WTC11 (cell line): ENCODE measurements around the gene CRYBA1. TPM values are rescaled to one million over a fixed set of nuclear protein-coding genes. Genes with fewer than 3 reads are reported as not detected.
A peak's percentile ranks its signal among the peaks of the same experiment; 100 is the strongest.

Experiments
- ATAC-seq: fragments of 200-7000 bp; cut with Tn5 transposase; 2 replicates; pipeline ENCODE4 v1.10.0; 2021; ENCODE audit warnings: mild to moderate bottlenecking, moderate library complexity
- CTCF ChIA-PET: fragments of 300-600 bp; sonication (Branson Sonifier 250); formaldehyde crosslinking; loops from one replicate; lab custom pipeline; 2021; ENCODE audit warnings: antibody characterized with exemption; lab: Charles Lee
- POLR2A ChIA-PET: fragments of 350-600 bp; sonication (Branson Sonifier 250); formaldehyde crosslinking; loops from one replicate; lab custom pipeline; 2021; ENCODE audit warnings: antibody characterized with exemption; lab: Charles Lee
- DNase-seq: peaks from one replicate; pipeline ENCODE4 v3.0.0; 2021; ENCODE audit warnings: low spot score
- H3K27ac Mint-ChIP-seq: 2 replicates; pipeline ENCODE4 v1.8.0; 2021; ENCODE audit warnings: mixed read lengths
- H3K27me3 Mint-ChIP-seq: 2 replicates; pipeline ENCODE4 v1.8.0; 2021; ENCODE audit warnings: low read depth, mild to moderate bottlenecking, moderate library complexity, mixed read lengths
- H3K36me3 Mint-ChIP-seq: 2 replicates; pipeline ENCODE4 v1.8.0; 2021; ENCODE audit warnings: mixed read lengths
- H3K4me1 Mint-ChIP-seq: 2 replicates; pipeline ENCODE4 v1.8.0; 2022; ENCODE audit warnings: mixed read lengths
- H3K4me3 Mint-ChIP-seq: 2 replicates; pipeline ENCODE4 v1.8.0; 2021; ENCODE audit warnings: mild to moderate bottlenecking, moderate library complexity, mixed read lengths
- H3K9me3 Mint-ChIP-seq: 2 replicates; pipeline ENCODE4 v1.8.0; 2021; ENCODE audit warnings: mixed read lengths
- AFF4 ChIP-seq: sonication (generic); formaldehyde crosslinking; IDR thresholded peaks from 2 replicates; pipeline ENCODE4 v1.8.1; 2023; ENCODE audit warnings: mild to moderate bottlenecking, missing genetic modification reagents, borderline replicate concordance
- ATF1 ChIP-seq: sonication (generic); formaldehyde crosslinking; IDR thresholded peaks from 2 replicates; pipeline ENCODE4 v1.8.1; 2023; ENCODE audit warnings: mild to moderate bottlenecking, moderate library complexity, missing genetic modification reagents
- E2F5 ChIP-seq: sonication (generic); formaldehyde crosslinking; IDR thresholded peaks from 2 replicates; pipeline ENCODE4 v1.8.1; 2022; ENCODE audit warnings: mild to moderate bottlenecking, moderate library complexity, missing genetic modification reagents
- EMX1 ChIP-seq: fragments of 250-450 bp; sonication (Bioruptor Pico); IDR thresholded peaks from 2 replicates; pipeline ENCODE4 v1.8.0; 2021; ENCODE audit warnings: mild to moderate bottlenecking
- ETV6 ChIP-seq: sonication (generic); formaldehyde crosslinking; IDR thresholded peaks from 2 replicates; pipeline ENCODE4 v1.8.1; 2022; ENCODE audit warnings: mild to moderate bottlenecking, missing genetic modification reagents
- GABPB1 ChIP-seq: sonication (generic); formaldehyde crosslinking; IDR thresholded peaks from 2 replicates; pipeline ENCODE4 v1.8.1; 2023; ENCODE audit warnings: mild to moderate bottlenecking, missing genetic modification reagents
- HMGXB4 ChIP-seq: sonication (generic); formaldehyde crosslinking; IDR thresholded peaks from 2 replicates; pipeline ENCODE4 v1.8.1; 2023; ENCODE audit warnings: mild to moderate bottlenecking, moderate library complexity, missing genetic modification reagents
- MAX ChIP-seq: sonication (generic); formaldehyde crosslinking; IDR thresholded peaks from 2 replicates; pipeline ENCODE4 v1.8.0; 2022; ENCODE audit warnings: mild to moderate bottlenecking, missing genetic modification reagents
- MLX ChIP-seq: sonication (generic); formaldehyde crosslinking; IDR thresholded peaks from 2 replicates; pipeline ENCODE4 v1.8.1; 2023; ENCODE audit warnings: mild to moderate bottlenecking, missing genetic modification reagents, moderate library complexity
- MYBL2 ChIP-seq: sonication (generic); formaldehyde crosslinking; IDR thresholded peaks from 2 replicates; pipeline ENCODE4 v1.8.1; 2023; ENCODE audit warnings: mild to moderate bottlenecking, moderate library complexity, missing genetic modification reagents
- NFYB ChIP-seq: sonication (generic); formaldehyde crosslinking; conservative IDR thresholded peaks from 2 replicates; pipeline ENCODE4 v1.8.0; 2022; ENCODE audit warnings: low read depth, missing genetic modification reagents
- NR1H2 ChIP-seq: sonication (generic); formaldehyde crosslinking; IDR thresholded peaks from 2 replicates; pipeline ENCODE4 v1.9.0; 2021; ENCODE audit warnings: mild to moderate bottlenecking, moderate library complexity, missing genetic modification reagents
- SMAD4 ChIP-seq: sonication (generic); formaldehyde crosslinking; IDR thresholded peaks from 2 replicates; pipeline ENCODE4 v1.8.0; 2022; ENCODE audit warnings: mild to moderate bottlenecking, missing genetic modification reagents
- STAT6 ChIP-seq: sonication (generic); formaldehyde crosslinking; conservative IDR thresholded peaks from 2 replicates; pipeline ENCODE4 v1.8.1; 2023; ENCODE audit warnings: mild to moderate bottlenecking, low read depth, missing genetic modification reagents, moderate library complexity
- ZNF219 ChIP-seq: sonication (generic); formaldehyde crosslinking; IDR thresholded peaks from 2 replicates; pipeline ENCODE4 v1.8.0; 2023; ENCODE audit warnings: missing genetic modification reagents, mild to moderate bottlenecking, borderline replicate concordance
- ZNF425 ChIP-seq: fragments of 250-450 bp; sonication (Bioruptor Pico); conservative IDR thresholded peaks from 2 replicates; pipeline ENCODE4 v1.9.0; 2021; ENCODE audit warnings: mild to moderate bottlenecking
- ZNF532 ChIP-seq: fragments of 250-450 bp; sonication (Bioruptor Pico); IDR thresholded peaks from 2 replicates; pipeline ENCODE4 v1.9.0; 2021; ENCODE audit warnings: mild to moderate bottlenecking, borderline replicate concordance
- ZNF671 ChIP-seq: fragments of 250-450 bp; sonication (Bioruptor Pico); IDR thresholded peaks from 2 replicates; pipeline ENCODE4 v1.8.0; 2021; ENCODE audit warnings: mild to moderate bottlenecking
- total RNA-seq: library from RNA; stranded (reverse); gene quantifications from 3 replicates; pipeline ENCODE4 v1.2.3, GENCODE V29; 2021

CRYBA1 gene
- total RNA-seq, 1 experiment from 2014 or later, result not detected

- no peak overlapping the region for H3K27ac Mint-ChIP-seq
- CTCF ChIA-PET, result interaction anchor here (0.8 to 4.8 kb wide), 10 partner anchors 9 to 91 kb away, joined by 3 to 38 read pairs (median 7); partner anchors contain the start of gene MYO18A
- H3K27me3 Mint-ChIP-seq, result no peaks in the 10 kb centered on the region
- POLR2A ChIA-PET, result no interaction called here
- no peaks in the 10 kb centered on the region for H3K9me3 Mint-ChIP-seq
- peaks cover 21% of the 10 kb centered on the region for H3K4me1 Mint-ChIP-seq
- DNase-seq (no peak), ATAC-seq (no peak)
- no peaks in the 10 kb centered on the region for H3K36me3 Mint-ChIP-seq
- no peak overlapping the region for H3K4me3 Mint-ChIP-seq
- TF ChIP-seq E2F5 (CRISPR knock-in tag), result no peak
- TF ChIP-seq ZNF219, result no peak
- no peak for TF ChIP-seq STAT6 (CRISPR knock-in tag)
- no peak for TF ChIP-seq ATF1 (CRISPR knock-in tag)
- no peak for TF ChIP-seq NR1H2 (CRISPR knock-in tag)
- TF ChIP-seq MAX (CRISPR knock-in tag), result no peak
- TF ChIP-seq MLX, result no peak
- no peak for TF ChIP-seq ZNF532 (CRISPR knock-in tag)
- no peak for TF ChIP-seq EMX1 (CRISPR knock-in tag)
- no peak for TF ChIP-seq ZNF671 (CRISPR knock-in tag)
- TF ChIP-seq HMGXB4, result no peak
Observed at GRCh38 chr17:29207975-29208374, 38.7 kb upstream of the CRYBA1 start.

- Mint-ChIP-seq H3K27ac (no peak overlapping the region), H3K4me1 (peaks cover 14% of the 10 kb centered on the region), H3K27me3 (no peaks in the 10 kb centered on the region), H3K9me3 (no peaks in the 10 kb centered on the region), H3K4me3 (no peak overlapping the region), H3K36me3 (no peaks in the 10 kb centered on the region)
- CTCF ChIA-PET, result interaction anchor here (0.7 to 4.8 kb wide), 8 partner anchors 10 to 92 kb away, joined by 3 to 38 read pairs (median 8); partner anchors contain the start of gene MYO18A
- DNase-seq (no peak), ATAC-seq (peak; percentile 53)
- POLR2A ChIA-PET, result interaction anchor here (0.7 kb wide), 1 partner anchor 414 kb away, joined by 5 read pairs; no protein-coding TSS in a partner anchor
- TF ChIP-seq AFF4 (CRISPR knock-in tag) (no peak), MYBL2 (CRISPR knock-in tag) (no peak), GABPB1 (CRISPR knock-in tag) (no peak), ETV6 (CRISPR knock-in tag) (no peak), ZNF425 (no peak), ATF1 (CRISPR knock-in tag) (no peak), NFYB (CRISPR knock-in tag) (no peak), SMAD4 (CRISPR knock-in tag) (no peak)
Observed at GRCh38 chr17:29209073-29209472, 37.6 kb upstream of the CRYBA1 start.
